ENCODE measurements around the gene CNTN5. TPM values are rescaled to one million over a fixed set of nuclear protein-coding genes. Genes with fewer than 3 reads are reported as not detected.

CNTN5 gene
- total RNA-seq, 2 experiments from 2014 or later: not detected

DNA sequence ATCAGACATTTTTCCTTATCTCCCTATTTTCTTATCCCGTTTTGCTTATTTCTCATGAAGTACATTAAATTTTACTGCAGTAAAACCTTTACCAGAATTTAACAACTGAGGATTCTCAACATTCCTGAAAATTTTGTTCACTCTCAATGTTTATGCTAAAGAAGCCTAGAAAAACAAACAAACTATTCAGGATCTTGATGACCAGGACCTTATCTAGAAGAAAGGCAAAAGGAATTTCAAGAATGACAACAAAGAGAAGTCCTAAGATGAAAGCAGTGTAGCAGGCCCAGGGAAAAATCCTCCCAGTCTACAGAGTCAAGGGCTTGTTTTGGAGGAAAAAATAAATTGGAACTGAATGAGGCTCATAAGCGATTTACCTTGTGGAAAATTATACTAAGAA lies 1383.1 kb downstream of the CNTN5 start:
- Histone ChIP-seq H3K4me1 (ENCODE audit: insufficient read depth, low read length) (no peaks in the 10 kb centered on the region), H3K27me3 (ENCODE audit: control insufficient read depth in 1 of 2, insufficient read depth in 2 of 2, low read length in 2 of 2) (no peaks in the 10 kb centered on the region), H3K36me3 (ENCODE audit: insufficient read depth, low read length) (no peaks in the 10 kb centered on the region), H3K9me3 (ENCODE audit: control insufficient read depth in 1 of 2, insufficient read depth in 1 of 2, low read length in 2 of 2) (no peaks in the 10 kb centered on the region), H3K4me3 (ENCODE audit: low read length) (no peak overlapping the region), H3K27ac (ENCODE audit: low read depth in 1 of 2, low read length in 2 of 2) (no peak overlapping the region)
- POLR2A ChIA-PET: no interaction called here
- TF ChIP-seq, protein P1, sequence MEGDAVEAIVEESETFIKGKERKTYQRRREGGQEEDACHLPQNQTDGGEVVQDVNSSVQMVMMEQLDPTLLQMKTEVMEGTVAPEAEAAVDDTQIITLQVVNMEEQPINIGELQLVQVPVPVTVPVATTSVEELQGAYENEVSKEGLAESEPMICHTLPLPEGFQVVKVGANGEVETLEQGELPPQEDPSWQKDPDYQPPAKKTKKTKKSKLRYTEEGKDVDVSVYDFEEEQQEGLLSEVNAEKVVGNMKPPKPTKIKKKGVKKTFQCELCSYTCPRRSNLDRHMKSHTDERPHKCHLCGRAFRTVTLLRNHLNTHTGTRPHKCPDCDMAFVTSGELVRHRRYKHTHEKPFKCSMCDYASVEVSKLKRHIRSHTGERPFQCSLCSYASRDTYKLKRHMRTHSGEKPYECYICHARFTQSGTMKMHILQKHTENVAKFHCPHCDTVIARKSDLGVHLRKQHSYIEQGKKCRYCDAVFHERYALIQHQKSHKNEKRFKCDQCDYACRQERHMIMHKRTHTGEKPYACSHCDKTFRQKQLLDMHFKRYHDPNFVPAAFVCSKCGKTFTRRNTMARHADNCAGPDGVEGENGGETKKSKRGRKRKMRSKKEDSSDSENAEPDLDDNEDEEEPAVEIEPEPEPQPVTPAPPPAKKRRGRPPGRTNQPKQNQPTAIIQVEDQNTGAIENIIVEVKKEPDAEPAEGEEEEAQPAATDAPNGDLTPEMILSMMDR (IDR thresholded peaks at IDR 0.05): no peak
- H3K4me1 Mint-ChIP-seq (ENCODE audit: low read depth): no peaks in the 10 kb centered on the region
- no peak overlapping the region for H3K27ac Mint-ChIP-seq
- peaks cover 16% of the 10 kb centered on the region for H3K9me3 Mint-ChIP-seq
- no peaks in the 10 kb centered on the region for H3K27me3 Mint-ChIP-seq
- H3K4me3 Mint-ChIP-seq: no peak overlapping the region
- ATAC-seq (ENCODE audit: poor library complexity) (no peak), DNase-seq (no peak)
- H3K36me3 Mint-ChIP-seq (ENCODE audit: low read depth): no peaks in the 10 kb centered on the region
- CTCF ChIA-PET: no interaction called here
- intact Hi-C loops (cut with DNase I, micrococcal nuclease): no loop called here

DNA sequence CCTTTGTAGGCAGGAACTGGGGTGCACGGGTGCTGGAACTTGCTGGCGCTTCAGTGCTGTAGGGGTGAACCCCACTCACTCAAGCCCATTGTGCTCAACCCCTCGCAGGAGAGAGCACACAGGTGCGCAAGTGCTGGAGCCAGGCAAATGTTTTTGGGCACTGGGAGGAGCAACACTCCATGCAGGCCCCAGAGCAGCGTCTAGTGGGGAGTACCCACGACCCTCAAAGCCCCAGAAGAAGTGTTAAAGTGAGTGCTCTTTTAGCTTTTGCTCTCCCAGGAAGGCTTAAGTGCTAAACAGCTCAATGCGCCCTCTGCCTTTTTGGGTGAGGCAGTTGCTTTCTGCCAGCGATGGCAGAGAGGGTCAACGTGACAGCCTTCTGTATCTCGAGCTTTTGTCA lies 1384.2 kb downstream of the CNTN5 start:
- Histone ChIP-seq H3K36me3 (ENCODE audit: insufficient read depth, low read length) (no peaks in the 10 kb centered on the region), H3K4me3 (ENCODE audit: low read length) (no peak overlapping the region), H3K4me1 (ENCODE audit: insufficient read depth, low read length) (no peaks in the 10 kb centered on the region), H3K9me3 (ENCODE audit: control insufficient read depth in 1 of 2, insufficient read depth in 1 of 2, low read length in 2 of 2) (peaks cover 0 to 6% of the 10 kb centered on the region in 2 experiments), H3K27me3 (ENCODE audit: control insufficient read depth in 1 of 2, insufficient read depth in 2 of 2, low read length in 2 of 2) (no peaks in the 10 kb centered on the region), H3K27ac (ENCODE audit: low read depth in 1 of 2, low read length in 2 of 2) (no peak overlapping the region)
- ChIA-PET CTCF (no interaction called here), POLR2A (no interaction called here)
- no peaks in the 10 kb centered on the region for H3K27me3 Mint-ChIP-seq
- ATAC-seq (ENCODE audit: poor library complexity) (no peak), DNase-seq (no peak)
- H3K27ac Mint-ChIP-seq: no peak overlapping the region
- TF ChIP-seq, protein P1 (IDR thresholded peaks at IDR 0.05): no peak
- H3K36me3 Mint-ChIP-seq (ENCODE audit: low read depth): no peaks in the 10 kb centered on the region
- intact Hi-C loops (cut with DNase I, micrococcal nuclease): no loop called here
- peaks cover 14% of the 10 kb centered on the region for H3K9me3 Mint-ChIP-seq
- H3K4me3 Mint-ChIP-seq: no peak overlapping the region
- no peaks in the 10 kb centered on the region for H3K4me1 Mint-ChIP-seq (ENCODE audit: low read depth)

All from CD4-positive, alpha-beta T cell (primary cell).